Measurements from ENCODE around the gene STARD13. TPM values are rescaled to one million over a fixed set of nuclear protein-coding genes. Genes with fewer than 3 reads are reported as not detected.

Gene STARD13
- total and polyA plus RNA-seq, 9 donors = 7.2 to 31.5 (median 14.0) TPM

DNA sequence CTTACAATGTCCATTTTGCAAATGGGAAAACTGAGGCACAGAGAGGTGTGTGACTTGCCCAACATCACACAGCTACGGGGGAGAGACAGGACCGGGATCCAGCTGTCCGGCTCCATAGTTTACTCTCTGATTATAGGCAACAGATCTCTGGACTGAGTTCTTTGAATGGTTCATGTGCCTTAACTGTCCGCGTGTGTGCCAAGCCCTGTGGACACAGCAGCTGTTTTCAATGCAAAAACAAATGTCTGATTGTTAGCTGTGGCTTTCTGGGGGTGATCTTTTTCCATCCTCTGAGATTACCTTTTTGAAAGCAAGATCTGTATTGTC, 175.2 kb downstream of the STARD13 start:
- Histone ChIP-seq H3K36me3 (no peaks in the 10 kb centered on the region), H3K27me3 (no peaks in the 10 kb centered on the region), H3K4me1 (ENCODE audit: insufficient read depth) (peaks cover 15% of the 10 kb centered on the region), H3K4me3 (no peak overlapping the region), H3K9me3 (no peaks in the 10 kb centered on the region), H3K27ac (peak overlapping the region in 1 of 2 donors; percentile 19)
- WGBS, 3 donors = 51 to 63% (median 57%) methylated on average over 5 of the region's 5 CpGs
- no peak for DNase-seq
- intact Hi-C loops (cut with DNase I) = no loop called here
- TF ChIP-seq, protein P1, sequence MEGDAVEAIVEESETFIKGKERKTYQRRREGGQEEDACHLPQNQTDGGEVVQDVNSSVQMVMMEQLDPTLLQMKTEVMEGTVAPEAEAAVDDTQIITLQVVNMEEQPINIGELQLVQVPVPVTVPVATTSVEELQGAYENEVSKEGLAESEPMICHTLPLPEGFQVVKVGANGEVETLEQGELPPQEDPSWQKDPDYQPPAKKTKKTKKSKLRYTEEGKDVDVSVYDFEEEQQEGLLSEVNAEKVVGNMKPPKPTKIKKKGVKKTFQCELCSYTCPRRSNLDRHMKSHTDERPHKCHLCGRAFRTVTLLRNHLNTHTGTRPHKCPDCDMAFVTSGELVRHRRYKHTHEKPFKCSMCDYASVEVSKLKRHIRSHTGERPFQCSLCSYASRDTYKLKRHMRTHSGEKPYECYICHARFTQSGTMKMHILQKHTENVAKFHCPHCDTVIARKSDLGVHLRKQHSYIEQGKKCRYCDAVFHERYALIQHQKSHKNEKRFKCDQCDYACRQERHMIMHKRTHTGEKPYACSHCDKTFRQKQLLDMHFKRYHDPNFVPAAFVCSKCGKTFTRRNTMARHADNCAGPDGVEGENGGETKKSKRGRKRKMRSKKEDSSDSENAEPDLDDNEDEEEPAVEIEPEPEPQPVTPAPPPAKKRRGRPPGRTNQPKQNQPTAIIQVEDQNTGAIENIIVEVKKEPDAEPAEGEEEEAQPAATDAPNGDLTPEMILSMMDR (IDR thresholded peaks at IDR 0.05) = no peak
- TF ChIP-seq EP300 (IDR thresholded peaks at IDR 0.05) = no peak

DNA sequence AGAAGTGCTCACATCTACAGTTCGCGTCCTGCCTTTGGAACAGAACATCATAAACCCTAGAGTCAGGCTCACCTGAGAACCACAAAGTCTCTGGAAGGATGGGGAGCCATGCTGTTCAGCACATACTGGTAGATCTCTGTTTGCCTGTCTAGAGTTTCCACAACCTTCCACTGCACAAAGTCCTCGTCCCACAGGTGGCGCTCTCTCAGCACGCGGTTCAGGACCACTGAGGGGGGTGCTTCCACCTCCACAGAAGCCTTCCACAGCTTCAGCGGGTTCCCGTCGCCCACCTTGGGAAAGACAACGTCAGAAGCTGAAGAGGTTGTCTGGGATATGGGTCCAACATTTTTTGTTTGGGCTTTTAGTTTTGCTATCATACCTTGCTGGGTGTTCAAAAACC, 175.8 kb downstream of the STARD13 start:
- Histone ChIP-seq H3K36me3 (no peaks in the 10 kb centered on the region), H3K4me3 (no peak overlapping the region), H3K27ac (no peak overlapping the region), H3K27me3 (no peaks in the 10 kb centered on the region), H3K4me1 (ENCODE audit: insufficient read depth) (peaks cover 14% of the 10 kb centered on the region), H3K9me3 (no peaks in the 10 kb centered on the region)
- no peak for TF ChIP-seq POLR2A (IDR thresholded peaks at IDR 0.05)
- TF ChIP-seq, protein P1 (IDR thresholded peaks at IDR 0.05) = no peak
- TF ChIP-seq EP300 (IDR thresholded peaks at IDR 0.05) = no peak
- 82 to 87% (median 85%) methylated on average over 10 of the region's 10 CpGs for WGBS, 3 donors
- no peak for DNase-seq
- intact Hi-C loops (cut with DNase I) = no loop called here

DNA sequence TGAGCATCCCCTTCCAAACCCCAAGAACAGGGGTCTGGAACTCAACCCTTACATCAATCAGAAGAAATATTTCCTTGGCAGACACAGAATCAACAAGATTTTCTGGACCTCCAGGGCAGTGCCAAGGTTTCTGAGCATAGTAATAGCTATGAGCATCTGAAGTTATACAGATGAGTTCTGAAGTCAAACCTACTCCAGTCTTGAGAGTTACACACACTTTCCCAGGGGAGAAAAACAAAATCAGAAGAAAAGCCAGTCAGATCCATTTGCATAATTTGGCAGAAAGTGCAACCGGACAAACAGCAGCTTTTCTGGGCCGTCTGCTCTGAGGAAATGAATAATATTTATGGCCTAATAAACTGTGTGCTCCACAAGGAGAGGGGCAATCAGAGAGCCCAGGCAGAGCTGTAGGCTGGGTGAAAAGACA, 176.3 kb downstream of the STARD13 start:
- no peak for DNase-seq
- Histone ChIP-seq H3K4me1 (ENCODE audit: insufficient read depth) (peaks cover 14% of the 10 kb centered on the region), H3K36me3 (no peaks in the 10 kb centered on the region), H3K27ac (no peak overlapping the region), H3K27me3 (no peaks in the 10 kb centered on the region), H3K9me3 (no peaks in the 10 kb centered on the region), H3K4me3 (no peak overlapping the region)
- WGBS, 3 donors = 41 to 54% (median 47%) methylated on average over 2 of the region's 2 CpGs
- intact Hi-C loops (cut with DNase I) = no loop called here
- TF ChIP-seq POLR2A (IDR thresholded peaks at IDR 0.05) (no peak), EP300 (IDR thresholded peaks at IDR 0.05) (no peak)
- TF ChIP-seq, protein P1 (IDR thresholded peaks at IDR 0.05) = no peak

DNA sequence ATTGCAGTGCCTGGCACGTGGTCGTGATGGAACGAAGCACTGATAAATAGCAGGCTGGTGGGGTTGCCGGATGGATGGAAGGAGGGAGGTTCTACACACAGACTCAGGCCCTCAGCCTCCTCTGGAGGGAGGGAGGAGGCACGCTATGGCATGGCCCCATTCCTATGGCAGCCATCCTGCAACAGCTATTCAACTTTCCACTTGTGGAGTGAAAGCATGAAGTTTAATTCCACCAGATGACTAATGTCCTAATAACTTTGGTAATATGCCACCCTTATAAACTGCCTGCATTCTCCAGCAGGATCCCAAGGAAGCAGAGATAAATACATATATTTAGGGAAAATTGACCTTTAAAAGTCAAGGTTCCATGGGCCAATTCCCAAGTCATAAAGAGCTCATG, 176.9 kb downstream of the STARD13 start:
- H3K36me3 ChIP-seq = no peaks in the 10 kb centered on the region
- WGBS, 3 donors = 74 to 90% (median 84%) methylated on average over 5 of the region's 5 CpGs

More for the DNA sequence above, 176.9 kb downstream of the STARD13 start:
- Histone ChIP-seq H3K27me3 (no peaks in the 10 kb centered on the region), H3K4me3 (no peak overlapping the region), H3K4me1 (ENCODE audit: insufficient read depth) (peaks cover 14% of the 10 kb centered on the region), H3K27ac (no peak overlapping the region), H3K9me3 (no peaks in the 10 kb centered on the region)
- intact Hi-C loops (cut with DNase I) = no loop called here
- TF ChIP-seq EP300 (IDR thresholded peaks at IDR 0.05) (no peak), POLR2A (IDR thresholded peaks at IDR 0.05) (no peak)
- TF ChIP-seq, protein P1 (IDR thresholded peaks at IDR 0.05) = no peak
- no peak for DNase-seq
